Stimulated activated CD4-positive, alpha-beta T cell treated with anti-CD3 and anti-CD28 coated beads, Interleukin-1b, Interleukin-23, amount 100 ng/mL, for 48 hours (primary cell): ENCODE data around the gene PDAP1.
"Not testable (repeated sequence)": the region's sequence is repeated elsewhere in the genome, so short reads cannot be mapped to it uniquely, and the experiment has no call there.

ENCODE experiments used
- DNase-seq: peaks from one replicate; pipeline ENCODE4 v3.0.0-alpha.2; 2020

Gene PDAP1

GRCh38 chr7:99424932-99425730, 16.7 kb upstream of the PDAP1 start:
- no peak for DNase-seq

GRCh38 chr7:99422625-99423024, 14.2 kb upstream of the PDAP1 start:
- no peak for DNase-seq

GRCh38 chr7:99422186-99422585, 13.8 kb upstream of the PDAP1 start:
- no peak for DNase-seq

DNA sequence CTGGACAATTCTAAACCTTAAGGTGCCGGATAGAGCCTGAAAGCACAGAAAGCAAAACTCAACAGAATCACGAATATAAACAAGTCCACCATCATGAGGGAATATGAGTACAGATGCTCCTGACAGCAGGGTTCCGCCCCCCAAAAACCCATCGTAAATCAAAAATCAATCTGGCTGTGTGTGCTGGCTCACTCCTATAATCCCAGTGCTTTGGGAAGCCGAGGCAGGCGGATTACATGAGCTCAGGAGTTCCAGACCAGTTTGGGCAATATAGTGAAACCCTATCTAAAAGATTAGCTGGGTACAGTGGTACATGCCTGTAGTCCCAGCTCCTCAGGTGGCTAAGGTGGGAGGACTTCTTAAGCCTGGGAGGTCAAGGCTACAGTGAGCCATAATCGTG, 12.6 kb upstream of the PDAP1 start:
- DNase-seq, result no peak

DNA sequence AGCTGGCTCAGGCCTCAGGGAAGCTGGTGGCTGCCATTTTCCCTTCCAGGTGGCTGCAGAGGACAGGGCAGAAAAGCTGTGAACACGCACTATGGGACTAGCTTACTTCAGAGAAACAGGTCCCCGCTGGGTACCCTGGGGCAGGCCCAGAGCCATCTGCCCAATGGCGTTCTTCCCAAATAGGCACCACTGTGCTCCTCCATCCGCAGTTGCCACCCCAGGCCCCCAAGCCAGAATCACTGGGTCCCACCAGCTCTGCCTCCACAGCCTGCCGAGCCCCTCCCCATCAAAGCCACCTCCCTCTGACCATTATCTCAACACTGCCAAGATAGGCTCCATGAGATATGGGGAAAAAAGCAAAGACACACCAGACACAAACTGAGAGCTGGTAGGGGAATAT, 11.8 kb upstream of the PDAP1 start:
- no peak for DNase-seq

- no peak for DNase-seq
Measured at GRCh38 chr7:99419323-99420021, 11.1 kb upstream of the PDAP1 start.

DNA sequence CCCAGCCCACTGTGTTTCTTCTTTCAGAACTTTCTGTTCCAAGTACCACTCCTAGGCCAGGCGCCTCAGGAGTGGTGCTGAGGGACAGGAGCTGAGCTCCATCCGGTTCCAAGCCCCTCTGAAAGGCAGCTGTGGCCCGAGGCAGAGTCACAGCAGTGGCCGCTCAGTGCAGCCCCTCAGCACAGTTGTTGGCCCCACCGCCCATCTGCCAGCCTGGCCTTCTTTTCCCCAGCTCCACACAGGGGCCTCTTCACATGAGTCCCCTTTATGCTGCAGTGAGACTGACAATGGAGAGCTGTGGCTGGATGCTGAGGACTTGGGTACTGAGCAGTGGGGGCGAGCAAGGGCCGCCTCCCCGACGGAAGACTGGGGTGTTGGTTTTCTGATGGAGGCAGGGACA, 9.9 kb upstream of the PDAP1 start:
- DNase-seq, result no peak

DNA sequence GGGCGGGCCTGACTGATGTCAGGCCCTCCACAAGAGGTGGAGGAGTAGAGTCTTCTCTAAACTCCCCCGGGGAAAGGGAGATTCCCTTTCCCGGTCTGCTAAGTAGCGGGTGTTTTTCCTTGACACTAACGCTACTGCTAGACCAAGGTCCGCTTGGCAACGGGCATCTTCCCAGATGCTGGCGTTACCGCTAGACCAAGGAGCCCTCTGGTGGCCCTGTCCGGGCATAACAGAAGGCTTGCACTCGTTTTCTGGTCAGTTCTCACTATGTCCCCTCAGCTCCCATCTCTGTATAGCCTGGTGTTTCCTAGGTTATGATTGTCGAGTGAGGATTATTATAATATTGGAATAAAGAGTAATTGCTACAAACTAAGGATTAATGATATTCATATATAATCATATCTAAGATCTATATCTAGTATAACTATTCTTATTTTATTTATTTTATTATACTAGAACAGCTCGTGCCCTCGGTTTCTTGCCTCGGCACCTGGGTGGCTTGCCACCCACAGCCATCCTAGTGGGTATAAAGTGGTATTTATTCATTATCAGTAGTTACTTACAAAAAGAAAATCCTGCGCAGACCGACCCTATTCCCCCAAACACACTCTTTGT, 7.2 kb upstream of the PDAP1 start:
- DNase-seq, result not testable (repeated sequence)

DNA sequence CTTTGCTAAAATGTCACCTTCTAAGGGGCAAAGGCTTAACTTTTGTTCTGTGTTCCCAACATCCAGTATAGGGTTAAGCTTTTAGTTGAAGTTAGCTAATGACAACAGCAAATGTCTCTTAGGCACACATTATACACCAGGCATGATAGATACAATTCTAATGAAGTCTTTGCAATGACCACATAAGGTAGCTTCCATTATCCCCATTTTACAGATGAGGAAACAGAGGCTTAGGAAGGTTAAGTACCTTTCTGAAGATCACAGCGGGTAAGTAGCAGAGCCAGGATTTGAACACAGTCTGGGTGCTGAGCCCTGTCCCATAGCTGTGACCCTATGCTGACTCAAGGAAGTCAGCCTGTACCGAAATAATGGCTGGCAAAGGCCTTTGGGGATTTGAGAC, 2.2 kb upstream of the PDAP1 start:
- no peak for DNase-seq

DNA sequence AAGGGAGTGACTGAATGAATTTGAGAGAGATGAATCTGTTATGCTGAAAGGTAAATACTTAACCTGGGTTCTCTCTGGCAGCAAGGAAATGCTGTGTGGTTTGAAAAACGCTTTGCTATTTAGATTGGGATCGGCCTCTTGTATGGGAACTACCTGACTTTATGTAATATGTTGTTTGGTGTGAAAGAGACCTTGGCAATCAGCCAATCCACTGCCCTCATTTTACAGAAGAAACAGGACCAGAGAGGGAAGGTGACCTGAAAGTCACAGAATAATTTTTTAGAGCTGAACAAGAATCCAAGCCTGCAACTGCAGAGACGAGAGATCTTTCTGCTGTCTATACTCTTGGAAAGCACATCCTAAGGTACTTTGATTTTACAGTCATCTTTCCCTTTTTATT, 1.4 kb upstream of the PDAP1 start:
- no peak for DNase-seq

- no peak for DNase-seq
Measured at GRCh38 chr7:99409192-99409572, 785 bp upstream of the PDAP1 start.

- peak; percentile 38 for DNase-seq
Measured at GRCh38 chr7:99407872-99408378, 472 bp downstream of the PDAP1 start.

DNA sequence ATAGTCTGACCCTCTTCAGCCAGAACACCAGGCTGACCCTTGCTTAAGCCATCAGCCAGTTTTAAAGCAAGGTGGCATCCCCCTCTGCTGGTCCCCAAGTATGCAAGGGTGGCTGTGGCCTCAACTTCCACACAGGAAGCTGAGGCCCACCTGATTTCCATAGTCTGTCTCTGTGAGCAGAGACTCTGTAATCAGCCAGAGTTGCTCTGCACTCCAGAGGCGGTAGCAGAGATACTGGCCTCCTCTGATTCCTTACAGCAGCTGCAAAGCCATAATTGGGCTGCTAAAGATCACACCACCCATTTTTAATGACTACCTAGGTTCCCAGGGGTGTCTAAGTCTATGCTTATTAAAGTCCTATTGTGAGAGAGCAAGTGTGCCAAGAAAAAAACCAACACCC, 1.8 kb downstream of the PDAP1 start:
- DNase-seq, result no peak

- no peak for DNase-seq
Measured at GRCh38 chr7:99404977-99405320, 3.4 kb downstream of the PDAP1 start.

GRCh38 chr7:99404235-99404976, 4.0 kb downstream of the PDAP1 start:
- DNase-seq, result no peak

DNA sequence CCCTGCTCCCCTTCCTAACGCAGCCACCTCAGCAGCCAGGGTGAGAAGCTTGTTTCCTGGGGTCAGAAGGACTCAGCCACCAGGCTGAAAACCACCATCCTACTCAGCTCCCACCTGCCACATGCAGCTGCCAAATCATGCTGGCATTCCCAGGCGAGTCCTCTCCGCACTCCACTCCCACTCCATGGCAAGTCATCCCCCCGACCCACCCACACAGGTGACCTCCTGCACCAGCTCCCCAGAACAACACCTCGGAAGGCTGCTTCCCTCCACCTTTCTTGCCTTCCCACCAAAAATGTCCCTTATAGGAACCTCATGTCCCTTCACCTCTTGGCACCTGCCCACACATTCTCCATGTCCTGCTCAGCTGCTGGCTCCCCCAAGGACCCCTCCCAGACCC, 4.6 kb downstream of the PDAP1 start:
- no peak for DNase-seq

DNA sequence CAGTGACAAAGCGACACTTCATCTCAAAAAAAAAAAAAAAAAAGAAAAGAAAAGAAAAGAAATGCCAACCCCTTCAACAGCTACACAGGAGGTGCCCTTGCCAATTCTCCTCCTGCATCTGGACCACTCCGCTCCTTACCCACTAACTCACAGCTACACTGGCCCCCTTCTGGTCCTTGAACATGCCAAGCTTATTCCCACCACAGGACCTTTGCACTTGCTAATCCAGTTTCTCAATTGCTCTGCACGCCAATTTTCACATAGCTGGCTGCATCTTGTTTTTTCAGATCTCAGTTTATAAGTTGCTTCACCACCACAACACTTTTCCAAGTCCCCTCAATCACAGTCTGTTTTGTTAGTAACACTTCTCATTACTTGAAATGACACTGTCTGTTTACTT, 5.5 kb downstream of the PDAP1 start:
- DNase-seq, result no peak

- DNase-seq, result no peak
Measured at GRCh38 chr7:99399597-99399996, 8.8 kb downstream of the PDAP1 start.

DNA sequence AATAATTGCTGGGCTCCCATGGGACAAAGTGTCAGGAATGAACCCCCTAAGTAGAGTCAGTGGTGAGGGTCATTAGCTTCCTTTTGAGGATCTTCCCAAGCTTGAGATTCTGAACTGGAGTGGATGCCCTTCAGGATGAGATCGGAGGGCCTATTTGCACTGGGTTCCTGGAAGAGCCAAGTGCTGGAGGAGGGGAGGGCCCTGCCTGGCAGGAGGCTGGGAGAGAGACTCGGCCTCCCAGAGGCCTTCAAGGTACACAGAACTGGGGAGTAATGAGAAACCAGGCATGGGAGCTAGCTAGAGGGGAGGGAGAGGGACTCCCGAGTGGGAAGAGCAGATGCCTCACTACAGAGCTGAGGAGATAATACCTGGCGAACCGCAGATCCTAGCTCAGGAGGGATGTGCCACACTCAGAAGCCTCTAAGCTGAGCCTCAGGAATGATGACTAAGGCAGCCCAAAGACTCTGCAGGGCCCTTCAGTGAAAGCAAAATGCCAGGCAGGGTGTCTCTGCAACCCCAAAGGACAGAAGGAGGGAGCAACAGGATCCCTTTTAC, 9.4 kb downstream of the PDAP1 start:
- no peak for DNase-seq

GRCh38 chr7:99397297-99397983, 11.0 kb downstream of the PDAP1 start:
- DNase-seq, result no peak

DNA sequence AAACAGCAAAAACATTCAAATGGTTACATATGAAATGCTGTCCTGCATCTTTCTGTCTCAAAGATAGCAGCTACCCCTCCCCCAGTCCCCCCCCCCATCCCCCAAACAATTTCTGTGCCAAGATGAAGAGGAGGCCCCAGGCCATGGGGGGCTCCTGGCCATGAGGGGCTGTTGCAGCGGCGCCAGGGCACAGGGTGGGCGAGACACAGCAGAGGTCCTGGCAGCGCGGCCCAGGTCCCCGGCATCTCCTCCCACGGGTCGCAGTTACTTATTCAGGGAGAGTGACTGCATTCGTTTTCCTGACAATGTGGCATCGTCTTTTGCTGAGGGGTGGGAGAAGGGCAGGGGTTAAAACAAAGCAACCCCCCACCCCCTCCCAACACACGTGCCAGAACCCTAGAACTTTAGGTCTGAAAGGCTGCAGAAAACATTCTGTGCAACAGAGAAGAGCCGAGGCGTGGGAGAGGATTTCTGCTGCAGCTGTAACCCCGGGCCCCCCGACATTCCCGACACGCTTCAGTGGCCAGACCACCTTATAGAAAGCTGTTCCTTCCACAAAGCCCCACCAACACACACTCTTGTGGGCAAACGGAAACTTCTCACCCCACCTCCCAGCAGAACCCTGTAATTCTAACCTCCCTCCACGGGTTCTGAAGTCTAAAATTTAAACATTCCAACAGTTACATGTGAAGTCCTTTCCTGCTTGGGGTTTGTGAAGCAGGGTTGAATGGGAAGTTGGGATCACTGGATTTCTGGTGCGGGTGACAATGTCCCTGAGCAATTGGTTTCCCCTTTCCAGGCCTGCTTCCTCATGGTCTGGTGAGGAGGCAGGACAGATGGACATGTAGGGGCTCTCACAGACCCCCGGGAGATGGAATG, 11.7 kb downstream of the PDAP1 start:
- DNase-seq, result no peak
